Stimulated activated CD4-positive, alpha-beta T cell treated with anti-CD3 and anti-CD28 coated beads, Interleukin-12 subunit alpha, Interleukin-12 subunit beta, amount 100 ng/mL, for 24 hours (primary cell): ENCODE data around the gene DCDC2.
"Not testable (repeated sequence)": the region's sequence is repeated elsewhere in the genome, so short reads cannot be mapped to it uniquely, and the experiment has no call there.

Experiments
- DNase-seq, 2 experiments: peaks; one replicate each; pipeline ENCODE4 v3.0.0-alpha.2; 2020; ENCODE audit warnings: low read depth in 2 of 2

DCDC2 gene

DNA sequence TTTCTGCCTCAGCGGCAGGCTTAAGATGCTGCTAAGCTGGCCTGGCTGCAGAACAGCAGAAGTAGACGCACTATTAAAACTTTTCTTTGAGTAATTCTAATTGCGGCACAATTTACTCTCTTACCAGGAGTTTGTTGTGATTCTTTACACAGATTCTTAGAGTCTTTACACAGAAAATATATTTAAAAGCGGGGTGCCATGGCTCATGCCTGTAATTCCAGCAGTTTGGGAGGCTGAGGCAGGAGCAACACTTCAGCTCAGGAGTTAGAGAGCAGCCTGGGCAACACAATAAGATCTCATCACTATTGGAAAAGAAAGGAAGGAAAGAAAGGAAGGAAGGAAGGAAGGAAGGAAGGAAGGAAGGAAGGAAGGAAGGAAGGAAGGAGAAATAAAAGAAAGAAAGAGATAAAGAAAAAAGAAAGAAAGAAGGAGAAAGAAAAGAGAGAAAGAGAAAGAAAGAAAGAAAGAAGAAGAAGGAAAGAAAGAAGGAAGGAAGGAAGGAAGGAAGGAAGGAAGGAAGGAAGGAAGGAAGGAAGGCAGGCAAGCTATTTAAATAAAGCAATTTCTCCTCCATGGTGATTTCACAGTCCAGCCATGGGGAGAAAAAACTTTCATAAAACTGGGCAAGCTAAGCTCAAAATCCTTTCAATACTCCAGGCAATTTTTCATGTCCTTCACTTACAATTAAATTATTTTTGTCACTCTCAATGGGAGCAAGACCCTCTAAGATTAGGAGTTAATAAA is 23.8 kb upstream of the DCDC2 start:
- no peak for DNase-seq

- no peak for DNase-seq
Observed at GRCh38 chr6:24378473-24379097, 20.7 kb upstream of the DCDC2 start.

GRCh38 chr6:24376871-24377270 is 19.0 kb upstream of the DCDC2 start:
- no peak for DNase-seq

DNA sequence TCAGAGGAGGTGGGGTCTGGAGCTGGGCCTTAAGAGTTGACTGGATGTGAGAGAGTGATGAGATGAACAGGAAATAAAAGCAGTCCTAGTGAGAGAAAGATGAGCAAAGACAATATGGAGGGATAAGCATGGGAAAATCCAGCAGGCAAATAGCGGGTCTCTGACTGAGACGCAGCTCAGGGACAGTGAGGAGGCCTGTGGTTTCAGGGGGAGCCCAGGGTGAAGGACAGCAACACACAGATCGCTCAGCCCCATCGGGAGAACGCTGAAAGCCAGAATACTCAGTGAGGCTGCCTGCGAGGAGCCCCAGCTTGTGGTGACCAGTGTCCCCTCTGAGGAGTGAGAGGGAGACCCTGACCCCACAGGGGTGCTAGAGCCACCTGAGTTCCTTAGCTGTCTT is 16.8 kb upstream of the DCDC2 start:
- no peak for DNase-seq

GRCh38 chr6:24365103-24365633 is 7.3 kb upstream of the DCDC2 start:
- not testable (repeated sequence) for DNase-seq

DNA sequence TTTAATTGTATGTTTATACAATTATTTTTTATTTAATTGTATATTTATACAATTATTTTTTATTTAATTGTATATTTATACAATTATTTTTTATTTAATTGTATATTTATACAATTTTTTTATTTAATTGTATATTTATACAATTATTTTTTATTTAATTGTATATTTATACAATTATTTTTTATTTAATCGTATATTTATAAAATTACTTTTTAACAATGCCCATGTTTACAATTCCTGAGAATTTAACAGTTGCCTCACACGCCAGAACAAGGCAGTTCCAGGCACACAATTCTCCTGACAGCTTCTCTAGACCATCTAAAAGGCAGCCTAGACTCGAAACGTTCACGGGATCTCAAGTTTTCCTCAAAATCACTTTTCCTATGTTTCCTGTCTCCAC is 4.5 kb upstream of the DCDC2 start:
- DNase-seq: not testable (repeated sequence)

DNA sequence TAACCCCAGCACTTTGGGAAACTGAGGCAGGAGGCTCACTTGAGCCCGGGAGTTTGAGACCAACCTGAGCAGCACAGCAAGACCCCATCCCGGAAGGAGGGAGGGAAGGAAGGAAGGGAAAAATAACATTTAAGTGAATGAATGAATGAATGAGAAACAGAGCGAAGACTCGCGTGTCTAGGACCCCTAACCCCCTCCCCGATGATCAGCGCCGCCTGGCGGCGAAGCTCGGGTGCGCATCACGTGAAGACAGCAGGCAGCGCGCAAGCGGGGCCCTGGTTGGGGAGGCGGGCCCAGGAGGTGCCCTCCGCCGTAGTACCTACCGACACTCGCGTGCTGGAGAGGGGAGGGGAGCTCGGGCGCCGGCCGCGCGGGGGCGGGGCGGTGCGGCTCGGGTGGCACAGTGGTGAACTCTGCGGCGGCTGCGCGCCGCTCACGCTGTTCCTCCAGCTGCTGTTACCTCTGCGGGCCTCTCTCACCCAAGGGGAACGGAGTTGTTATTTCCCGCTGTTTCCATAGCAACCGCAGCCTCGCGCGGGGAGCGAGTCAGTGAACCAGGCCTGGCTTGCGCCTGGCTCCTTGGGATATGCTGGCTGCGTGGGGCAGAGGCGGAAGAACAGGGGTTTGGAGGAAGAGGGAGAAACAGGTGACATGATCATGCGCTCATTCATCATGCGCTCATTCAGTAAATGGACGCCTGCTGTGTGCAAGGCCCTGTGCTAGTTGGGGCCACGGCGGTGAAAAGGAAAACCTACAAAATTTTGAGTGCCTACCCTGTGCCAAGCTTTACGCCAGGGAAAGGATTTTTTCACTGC is 2.0 kb upstream of the DCDC2 start:
- peak; percentile 65 to 82 for DNase-seq

GRCh38 chr6:24358219-24358821 is 461 bp upstream of the DCDC2 start:
- DNase-seq: no peak

GRCh38 chr6:24356310-24356973 is 1.4 kb downstream of the DCDC2 start:
- no peak for DNase-seq

GRCh38 chr6:24355393-24355792 is 2.5 kb downstream of the DCDC2 start:
- no peak for DNase-seq

- DNase-seq: no peak
Observed at GRCh38 chr6:24353861-24354260, 4.0 kb downstream of the DCDC2 start.

GRCh38 chr6:24352434-24352833 is 5.4 kb downstream of the DCDC2 start:
- DNase-seq: no peak

DNA sequence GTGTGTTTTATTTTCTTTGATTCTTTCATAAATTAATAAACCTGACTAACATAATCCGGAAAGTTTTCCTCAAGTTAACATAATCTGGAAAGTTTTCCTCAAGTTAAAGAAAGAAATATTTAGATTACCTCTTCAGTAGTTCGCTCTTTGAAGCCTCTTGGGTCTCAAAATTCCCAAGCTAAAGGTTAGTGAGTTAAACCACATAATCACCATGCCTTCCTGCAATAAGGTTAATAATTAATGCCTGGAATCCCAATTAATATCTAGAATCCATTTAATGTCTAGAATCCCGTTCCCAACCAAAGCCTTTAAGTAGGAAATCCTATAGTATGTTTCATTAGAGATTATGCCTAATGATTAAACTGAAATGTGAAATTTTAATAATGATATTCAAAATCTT is 12.9 kb downstream of the DCDC2 start:
- DNase-seq: no peak

- DNase-seq: no peak
Observed at GRCh38 chr6:24340998-24341938, 16.6 kb downstream of the DCDC2 start.

DNA sequence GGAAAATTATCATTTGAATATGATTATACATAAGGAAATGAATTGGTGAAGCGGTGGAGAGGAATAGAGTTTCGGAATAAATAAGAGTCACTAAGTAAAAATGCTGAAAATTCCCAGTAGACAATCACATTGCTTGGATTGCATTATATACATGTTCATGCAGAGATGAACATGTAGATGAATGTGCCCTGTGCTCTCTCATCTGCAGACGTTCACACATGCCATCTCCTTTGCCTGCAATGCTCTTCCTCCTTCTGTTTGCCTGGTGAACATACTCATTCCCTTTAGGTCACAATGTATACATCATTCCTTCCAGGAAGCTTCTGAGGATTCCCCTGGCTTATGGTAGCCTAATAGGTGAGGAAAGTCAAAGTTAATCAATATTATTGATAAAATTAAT is 17.9 kb downstream of the DCDC2 start:
- DNase-seq: no peak

- no peak for DNase-seq
Observed at GRCh38 chr6:24334285-24334684, 23.6 kb downstream of the DCDC2 start.

DNA sequence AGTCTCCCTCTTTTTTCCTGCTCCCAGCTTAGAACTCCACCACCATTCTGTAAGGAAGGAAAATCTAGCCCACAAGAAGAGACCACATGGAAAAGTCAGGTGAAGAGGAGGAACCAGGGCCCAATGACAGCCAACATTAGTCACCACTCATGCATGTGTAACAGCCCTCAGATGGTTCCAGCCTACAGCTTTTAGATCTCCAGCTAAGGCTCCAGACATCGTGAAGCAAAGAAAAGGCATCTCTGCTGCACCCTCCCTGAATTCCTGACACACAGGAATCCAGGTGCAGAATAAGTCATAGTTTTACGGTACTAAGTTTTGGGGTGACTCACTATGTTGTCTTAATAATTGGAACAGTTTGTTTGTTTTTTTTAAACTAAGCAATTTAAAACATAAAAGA is 25.5 kb downstream of the DCDC2 start:
- no peak for DNase-seq

DNA sequence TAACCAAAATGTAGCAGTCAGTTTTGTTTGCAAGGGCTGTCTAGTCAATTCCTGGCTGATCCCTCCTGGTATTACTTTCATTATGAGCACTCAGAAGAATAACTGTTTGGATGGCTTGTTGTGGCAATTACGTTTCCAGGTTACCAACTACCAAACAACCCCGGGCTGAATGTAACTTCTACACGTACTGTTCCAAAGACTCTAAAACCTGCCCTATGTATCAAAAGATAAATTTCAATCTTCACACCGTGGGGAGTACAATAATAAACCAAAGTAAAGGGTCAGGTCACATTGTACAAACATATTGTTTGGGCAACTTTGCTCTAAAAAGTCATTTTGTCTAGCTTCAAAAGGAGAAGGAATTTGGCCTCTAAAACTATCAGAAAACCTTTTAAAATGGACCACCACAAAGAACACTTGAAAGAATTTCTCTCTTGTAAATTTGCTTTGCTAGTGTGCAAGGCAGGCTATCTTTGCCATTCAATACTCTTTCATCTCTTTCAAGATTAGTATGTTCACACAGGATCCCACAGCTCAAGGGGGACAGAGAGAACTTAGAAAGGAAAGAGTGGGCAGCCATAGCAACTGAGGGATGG is 27.6 kb downstream of the DCDC2 start:
- no peak for DNase-seq

- no peak for DNase-seq
Observed at GRCh38 chr6:24329451-24329850, 28.4 kb downstream of the DCDC2 start.

- DNase-seq: no peak
Observed at GRCh38 chr6:24329022-24329421, 28.8 kb downstream of the DCDC2 start.
